GM10266 (cell line): Measurements from ENCODE around the gene SCAF8.
A peak's percentile ranks its signal among the peaks of the same experiment; 100 is the strongest.
"Not testable (repeated sequence)": the region's sequence is repeated elsewhere in the genome, so short reads cannot be mapped to it uniquely, and the experiment has no call there.

ENCODE experiments used
- DNase-seq: peaks from one replicate; pipeline ENCODE4 v3.0.0; 2012; ENCODE audit errors: extremely low spot score
- TF ChIP-seq, protein P1 (sequence below): IDR thresholded peaks from 2 replicates; pipeline ENCODE4 v1.5.1; 2012; ENCODE audit warnings: mild to moderate bottlenecking, low read depth; ENCODE audit not compliant: control insufficient read depth, insufficient read depth; ENCODE audit errors: missing control alignments

The SCAF8 gene

DNA sequence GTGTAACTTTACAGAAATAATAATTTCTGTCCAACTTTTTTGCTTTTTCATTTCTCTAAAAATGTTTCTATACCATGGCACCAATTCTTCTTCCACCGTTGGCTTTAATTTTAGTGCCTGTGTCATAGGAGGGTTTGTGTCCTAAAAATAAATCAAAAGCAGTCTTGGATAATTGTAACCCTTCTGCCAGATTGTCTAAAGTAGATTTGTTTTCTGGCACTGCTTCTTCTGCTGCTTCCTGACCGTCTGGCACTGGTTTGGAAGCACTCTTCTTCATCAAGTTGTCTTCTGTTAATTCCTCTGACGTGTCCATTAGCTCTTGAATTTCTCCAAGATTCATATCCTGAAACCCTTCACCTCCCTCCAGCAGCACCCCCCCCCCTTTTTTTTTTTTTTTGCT is 33.1 kb downstream of the SCAF8 start:
- TF ChIP-seq, protein P1, sequence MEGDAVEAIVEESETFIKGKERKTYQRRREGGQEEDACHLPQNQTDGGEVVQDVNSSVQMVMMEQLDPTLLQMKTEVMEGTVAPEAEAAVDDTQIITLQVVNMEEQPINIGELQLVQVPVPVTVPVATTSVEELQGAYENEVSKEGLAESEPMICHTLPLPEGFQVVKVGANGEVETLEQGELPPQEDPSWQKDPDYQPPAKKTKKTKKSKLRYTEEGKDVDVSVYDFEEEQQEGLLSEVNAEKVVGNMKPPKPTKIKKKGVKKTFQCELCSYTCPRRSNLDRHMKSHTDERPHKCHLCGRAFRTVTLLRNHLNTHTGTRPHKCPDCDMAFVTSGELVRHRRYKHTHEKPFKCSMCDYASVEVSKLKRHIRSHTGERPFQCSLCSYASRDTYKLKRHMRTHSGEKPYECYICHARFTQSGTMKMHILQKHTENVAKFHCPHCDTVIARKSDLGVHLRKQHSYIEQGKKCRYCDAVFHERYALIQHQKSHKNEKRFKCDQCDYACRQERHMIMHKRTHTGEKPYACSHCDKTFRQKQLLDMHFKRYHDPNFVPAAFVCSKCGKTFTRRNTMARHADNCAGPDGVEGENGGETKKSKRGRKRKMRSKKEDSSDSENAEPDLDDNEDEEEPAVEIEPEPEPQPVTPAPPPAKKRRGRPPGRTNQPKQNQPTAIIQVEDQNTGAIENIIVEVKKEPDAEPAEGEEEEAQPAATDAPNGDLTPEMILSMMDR = no peak
- DNase-seq = no peak

- TF ChIP-seq, protein P1 = no peak
- DNase-seq = no peak
Observed at GRCh38 chr6:154767003-154767723, 33.9 kb downstream of the SCAF8 start.

DNA sequence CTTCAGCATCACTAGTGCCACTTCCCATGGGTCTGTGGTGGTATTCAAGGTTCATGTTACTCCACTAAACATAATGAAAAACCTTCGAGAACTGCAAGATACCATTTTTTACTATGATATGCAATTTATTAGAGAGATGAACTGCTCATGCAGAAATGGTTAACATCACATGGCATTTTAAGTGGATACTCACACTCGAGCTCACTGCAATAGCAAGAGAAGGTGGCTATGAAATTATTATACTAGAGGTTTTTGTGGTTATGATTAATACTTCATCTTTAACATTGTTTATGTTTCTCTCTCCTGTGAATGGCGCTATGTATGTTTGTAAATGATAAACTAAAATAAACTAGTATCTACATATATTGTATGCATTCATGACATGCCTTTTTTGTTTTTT is 35.1 kb downstream of the SCAF8 start:
- DNase-seq = no peak
- TF ChIP-seq, protein P1 = no peak

- peak; percentile 61 for DNase-seq
- TF ChIP-seq, protein P1 = no peak
Observed at GRCh38 chr6:154773610-154774089, 40.4 kb downstream of the SCAF8 start.

GRCh38 chr6:154779157-154779556 is 45.9 kb downstream of the SCAF8 start:
- not testable (repeated sequence) for DNase-seq

DNA sequence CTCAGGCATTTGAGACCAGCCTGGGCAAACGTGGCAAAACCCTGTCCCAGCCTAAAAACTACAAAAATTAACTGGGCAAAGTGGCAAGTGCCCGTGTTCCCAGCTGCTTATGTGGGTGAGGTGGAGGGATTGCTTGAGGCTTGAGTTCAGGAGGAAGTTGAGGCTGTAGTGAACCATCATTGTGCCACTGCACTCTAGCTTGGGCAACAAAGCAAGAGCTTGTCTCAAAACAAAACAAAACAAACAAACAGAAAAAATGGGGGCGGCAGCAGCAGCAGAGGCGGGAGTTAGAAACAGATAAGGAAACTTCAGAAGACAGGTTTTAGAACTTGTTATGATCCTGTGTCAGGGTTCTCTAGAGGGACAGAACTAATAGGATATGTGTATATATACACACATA is 49.0 kb downstream of the SCAF8 start:
- DNase-seq = no peak
- TF ChIP-seq, protein P1 = no peak

- DNase-seq = no peak
- TF ChIP-seq, protein P1 = no peak
Observed at GRCh38 chr6:154783229-154783628, 50.0 kb downstream of the SCAF8 start.
